Neural cell (in vitro differentiated cells): ENCODE measurements around the gene C1orf210. TPM values are rescaled to one million over a fixed set of nuclear protein-coding genes. Genes with fewer than 3 reads are reported as not detected.

Experiments
- H2AFZ ChIP-seq: fragments of 200-600, 300-800 bp; sonication (generic), shearing (Covaris generic); 2 replicates; pipeline ENCODE4 v1.6.0; 2014; ENCODE audit warnings: low read depth, mild to moderate bottlenecking, antibody characterized with exemption, low read length, moderate library complexity
- H3F3A ChIP-seq: fragments of 200-600 bp; shearing (Covaris generic); 2 replicates; pipeline ENCODE4 v1.6.1; 2016; ENCODE audit warnings: mild to moderate bottlenecking, moderate library complexity, mixed read lengths, antibody characterized with exemption, low read length; ENCODE audit not compliant: insufficient read depth, poor library complexity, severe bottlenecking
- H3K27ac ChIP-seq: fragments of 200-600, 300-800 bp; sonication (generic), shearing (Covaris generic); 2 replicates; pipeline ENCODE4 v1.5.1; 2014; ENCODE audit warnings: mild to moderate bottlenecking, low read length, moderate library complexity
- H3K27me3 ChIP-seq: fragments of 300-800, 200-600 bp; sonication (generic), shearing (Covaris generic); 2 replicates; pipeline ENCODE4 v1.6.0; 2014; ENCODE audit warnings: mild to moderate bottlenecking, low read depth, low read length, moderate library complexity; ENCODE audit not compliant: insufficient read depth
- H3K36me3 ChIP-seq: fragments of 300-800, 200-600 bp; sonication (generic), shearing (Covaris generic); 2 replicates; pipeline ENCODE4 v1.5.1; 2014; ENCODE audit warnings: mild to moderate bottlenecking, antibody characterized with exemption, low read length, moderate library complexity; ENCODE audit not compliant: insufficient read depth
- H3K4me2 ChIP-seq: fragments of 300-800, 200-600 bp; sonication (generic), shearing (Covaris generic); 2 replicates; pipeline ENCODE4 v1.6.0; 2014; ENCODE audit warnings: mild to moderate bottlenecking, low read length
- H3K4me3 ChIP-seq: fragments of 300-800, 200-600 bp; sonication (generic), shearing (Covaris generic); 2 replicates; pipeline ENCODE4 v1.5.1; 2014; ENCODE audit warnings: mild to moderate bottlenecking, low read length, moderate library complexity
- H3K79me2 ChIP-seq: fragments of 200-600 bp; shearing (Covaris generic); replicated peaks from 2 replicates; pipeline ENCODE4 v1.6.0; 2014; ENCODE audit warnings: mild to moderate bottlenecking, low read length, moderate library complexity; ENCODE audit not compliant: insufficient read depth
- H3K9ac ChIP-seq: fragments of 300-800, 200-600 bp; sonication (generic), shearing (Covaris generic); 2 replicates; pipeline ENCODE4 v1.6.1; 2016; ENCODE audit warnings: mild to moderate bottlenecking, low read length, mixed read lengths
- H3K9me2 ChIP-seq: fragments of 200-600 bp; shearing (Covaris generic); 2 replicates; pipeline ENCODE4 v1.6.1; 2016; ENCODE audit warnings: mild to moderate bottlenecking, low read length, mixed read lengths; ENCODE audit not compliant: insufficient read depth
- H3K9me3 ChIP-seq: fragments of 200-600, 300-800 bp; sonication (generic), shearing (Covaris generic); 2 replicates; pipeline ENCODE4 v1.6.1; 2016; ENCODE audit warnings: mild to moderate bottlenecking, mixed run types, low read length, moderate library complexity, mixed read lengths
- H4K20me1 ChIP-seq: fragments of 200-600 bp; shearing (Covaris generic); 2 replicates; pipeline ENCODE4 v1.6.1; 2016; ENCODE audit warnings: mild to moderate bottlenecking, mixed run types; ENCODE audit not compliant: insufficient read depth
- EP300 ChIP-seq: fragments of 450-650 bp; conservative IDR thresholded peaks from 2 replicates; pipeline ENCODE4 v1.6.1; 2014; ENCODE audit warnings: antibody characterized with exemption, mild to moderate bottlenecking, moderate library complexity; ENCODE audit not compliant: poor library complexity, severe bottlenecking
- EZH2 ChIP-seq: fragments of 200-600, 300-800 bp; shearing (Covaris generic), sonication (generic); IDR thresholded peaks from 2 replicates; pipeline ENCODE4 v1.6.1; 2014; ENCODE audit warnings: antibody characterized with exemption, low read length, borderline replicate concordance, mild to moderate bottlenecking; ENCODE audit not compliant: insufficient read depth, poor library complexity, severe bottlenecking
- MXI1 ChIP-seq: fragments of 450-650 bp; conservative IDR thresholded peaks from 2 replicates; pipeline ENCODE4 v1.6.1; 2014; ENCODE audit warnings: antibody characterized with exemption, mild to moderate bottlenecking; ENCODE audit not compliant: poor library complexity, severe bottlenecking
- POLR2AphosphoS5 ChIP-seq: IDR thresholded peaks from 2 replicates; pipeline ENCODE4 v1.6.1; 2012
- RAD21 ChIP-seq: fragments of 450-650 bp; conservative IDR thresholded peaks from 2 replicates; pipeline ENCODE4 v1.6.1; 2014; ENCODE audit warnings: antibody characterized with exemption, mild to moderate bottlenecking, moderate library complexity
- SMC3 ChIP-seq: fragments of 450-650 bp; conservative IDR thresholded peaks from 2 replicates; pipeline ENCODE4 v1.6.1; 2014; ENCODE audit warnings: antibody characterized with exemption, mild to moderate bottlenecking, moderate library complexity; ENCODE audit not compliant: poor library complexity
- TAF1 ChIP-seq: IDR thresholded peaks from 2 replicates; pipeline ENCODE4 v1.6.1; 2012; ENCODE audit warnings: low read depth
- polyA plus RNA-seq: library from polyadenylated mRNA; depleted of rRNA; stranded (reverse); fragments of >200 nt; gene quantifications from 2 replicates; pipeline ENCODE4 v1.2.3, GENCODE V29; 2014
- TF ChIP-seq, protein P1 (sequence below): IDR thresholded peaks from 2 replicates; pipeline ENCODE4 v1.6.1; 2012; ENCODE audit warnings: borderline replicate concordance
- TF ChIP-seq, protein P2 (sequence below): fragments of 450-650 bp; IDR thresholded peaks from 2 replicates; pipeline ENCODE4 v1.5.1; 2014; ENCODE audit warnings: antibody characterized with exemption, mild to moderate bottlenecking, moderate library complexity; ENCODE audit not compliant: poor library complexity, severe bottlenecking

Gene C1orf210
- polyA plus RNA-seq, 1 donor from 2014 or later: not detected

DNA sequence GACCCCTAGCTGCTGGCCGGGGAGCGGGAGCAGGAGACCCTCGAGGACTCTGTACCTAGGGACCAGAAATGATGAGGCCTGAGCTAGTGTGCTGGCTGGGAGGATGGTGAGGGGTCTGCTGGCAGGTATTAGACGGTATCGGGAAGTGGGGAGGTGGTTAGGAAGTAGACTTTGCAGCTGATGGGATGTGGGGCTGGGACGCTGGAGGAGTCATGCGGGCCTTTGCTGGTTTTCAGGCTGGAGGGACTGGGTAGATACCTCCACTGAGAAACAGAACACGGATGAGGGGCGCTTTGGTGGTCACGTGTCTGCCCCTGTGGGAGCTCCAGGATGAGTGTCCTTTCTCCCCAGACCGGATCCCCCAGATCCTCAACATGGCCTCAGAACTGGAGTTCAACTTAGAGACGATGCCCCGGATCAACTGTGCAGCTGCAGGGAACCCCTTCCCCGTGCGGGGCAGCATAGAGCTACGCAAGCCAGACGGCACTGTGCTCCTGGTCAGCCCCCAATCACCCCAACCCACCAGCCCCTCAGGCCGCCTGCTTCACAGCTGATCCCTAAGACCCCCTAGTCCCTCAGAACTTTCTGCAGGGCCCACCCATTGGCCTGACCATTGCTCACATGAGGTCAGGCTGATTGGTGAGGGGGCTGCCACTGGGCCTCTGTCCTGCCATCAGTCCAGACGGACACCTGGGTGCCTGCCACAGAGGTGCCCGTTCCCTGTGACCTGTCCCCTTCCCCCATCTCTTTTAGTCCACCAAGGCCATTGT lies 23.4 kb upstream of the C1orf210 start:
- Histone ChIP-seq H3K4me3 (no peak overlapping the region), H3K4me2 (no peak overlapping the region)
- TF ChIP-seq RAD21: no peak
- no peak for TF ChIP-seq MXI1
- TF ChIP-seq EZH2: no peak
- no peak for TF ChIP-seq TAF1
- no peak for TF ChIP-seq SMC3
- TF ChIP-seq, protein P1, sequence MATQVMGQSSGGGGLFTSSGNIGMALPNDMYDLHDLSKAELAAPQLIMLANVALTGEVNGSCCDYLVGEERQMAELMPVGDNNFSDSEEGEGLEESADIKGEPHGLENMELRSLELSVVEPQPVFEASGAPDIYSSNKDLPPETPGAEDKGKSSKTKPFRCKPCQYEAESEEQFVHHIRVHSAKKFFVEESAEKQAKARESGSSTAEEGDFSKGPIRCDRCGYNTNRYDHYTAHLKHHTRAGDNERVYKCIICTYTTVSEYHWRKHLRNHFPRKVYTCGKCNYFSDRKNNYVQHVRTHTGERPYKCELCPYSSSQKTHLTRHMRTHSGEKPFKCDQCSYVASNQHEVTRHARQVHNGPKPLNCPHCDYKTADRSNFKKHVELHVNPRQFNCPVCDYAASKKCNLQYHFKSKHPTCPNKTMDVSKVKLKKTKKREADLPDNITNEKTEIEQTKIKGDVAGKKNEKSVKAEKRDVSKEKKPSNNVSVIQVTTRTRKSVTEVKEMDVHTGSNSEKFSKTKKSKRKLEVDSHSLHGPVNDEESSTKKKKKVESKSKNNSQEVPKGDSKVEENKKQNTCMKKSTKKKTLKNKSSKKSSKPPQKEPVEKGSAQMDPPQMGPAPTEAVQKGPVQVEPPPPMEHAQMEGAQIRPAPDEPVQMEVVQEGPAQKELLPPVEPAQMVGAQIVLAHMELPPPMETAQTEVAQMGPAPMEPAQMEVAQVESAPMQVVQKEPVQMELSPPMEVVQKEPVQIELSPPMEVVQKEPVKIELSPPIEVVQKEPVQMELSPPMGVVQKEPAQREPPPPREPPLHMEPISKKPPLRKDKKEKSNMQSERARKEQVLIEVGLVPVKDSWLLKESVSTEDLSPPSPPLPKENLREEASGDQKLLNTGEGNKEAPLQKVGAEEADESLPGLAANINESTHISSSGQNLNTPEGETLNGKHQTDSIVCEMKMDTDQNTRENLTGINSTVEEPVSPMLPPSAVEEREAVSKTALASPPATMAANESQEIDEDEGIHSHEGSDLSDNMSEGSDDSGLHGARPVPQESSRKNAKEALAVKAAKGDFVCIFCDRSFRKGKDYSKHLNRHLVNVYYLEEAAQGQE: no peak
- TF ChIP-seq, protein P2, sequence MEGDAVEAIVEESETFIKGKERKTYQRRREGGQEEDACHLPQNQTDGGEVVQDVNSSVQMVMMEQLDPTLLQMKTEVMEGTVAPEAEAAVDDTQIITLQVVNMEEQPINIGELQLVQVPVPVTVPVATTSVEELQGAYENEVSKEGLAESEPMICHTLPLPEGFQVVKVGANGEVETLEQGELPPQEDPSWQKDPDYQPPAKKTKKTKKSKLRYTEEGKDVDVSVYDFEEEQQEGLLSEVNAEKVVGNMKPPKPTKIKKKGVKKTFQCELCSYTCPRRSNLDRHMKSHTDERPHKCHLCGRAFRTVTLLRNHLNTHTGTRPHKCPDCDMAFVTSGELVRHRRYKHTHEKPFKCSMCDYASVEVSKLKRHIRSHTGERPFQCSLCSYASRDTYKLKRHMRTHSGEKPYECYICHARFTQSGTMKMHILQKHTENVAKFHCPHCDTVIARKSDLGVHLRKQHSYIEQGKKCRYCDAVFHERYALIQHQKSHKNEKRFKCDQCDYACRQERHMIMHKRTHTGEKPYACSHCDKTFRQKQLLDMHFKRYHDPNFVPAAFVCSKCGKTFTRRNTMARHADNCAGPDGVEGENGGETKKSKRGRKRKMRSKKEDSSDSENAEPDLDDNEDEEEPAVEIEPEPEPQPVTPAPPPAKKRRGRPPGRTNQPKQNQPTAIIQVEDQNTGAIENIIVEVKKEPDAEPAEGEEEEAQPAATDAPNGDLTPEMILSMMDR: no peak
- no peak for TF ChIP-seq POLR2AphosphoS5
- no peak for TF ChIP-seq EP300

DNA sequence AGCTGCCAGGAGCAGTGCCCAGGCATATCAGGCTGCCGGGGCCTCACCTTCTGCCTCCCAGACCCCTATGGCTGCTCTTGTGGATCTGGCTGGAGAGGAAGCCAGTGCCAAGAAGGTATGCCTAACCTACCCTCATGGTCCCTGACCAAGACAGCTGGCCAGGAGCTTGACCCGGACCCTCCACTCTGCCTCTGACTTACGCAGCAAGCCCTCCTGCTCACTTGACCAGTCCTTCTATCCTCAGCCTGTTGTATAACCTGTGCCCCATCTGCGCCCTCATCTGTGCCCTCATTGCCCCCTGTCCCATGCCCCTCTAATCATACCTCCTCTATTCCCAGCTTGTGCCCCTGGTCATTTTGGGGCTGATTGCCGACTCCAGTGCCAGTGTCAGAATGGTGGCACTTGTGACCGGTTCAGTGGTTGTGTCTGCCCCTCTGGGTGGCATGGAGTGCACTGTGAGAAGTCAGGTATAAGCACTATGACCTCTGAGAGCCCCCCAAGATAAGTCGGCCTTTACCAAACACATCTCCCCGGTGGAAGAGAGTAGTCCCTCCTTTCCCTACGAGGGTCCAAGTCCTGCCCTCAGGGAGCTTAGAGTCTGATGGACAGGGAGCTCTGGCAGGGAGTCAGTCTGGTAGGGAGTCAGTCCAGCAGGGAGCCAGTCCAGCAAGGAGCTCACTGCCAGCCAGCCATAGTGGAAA lies 22.2 kb upstream of the C1orf210 start:
- no peak overlapping the region for H2AFZ ChIP-seq
- H3K27me3 ChIP-seq: no peaks in the 10 kb centered on the region
- H4K20me1 ChIP-seq: no peaks in the 10 kb centered on the region
- H3K36me3 ChIP-seq: no peaks in the 10 kb centered on the region
- H3K9me3 ChIP-seq: no peaks in the 10 kb centered on the region
- no peak overlapping the region for H3K4me2 ChIP-seq
- H3K79me2 ChIP-seq: no peaks in the 10 kb centered on the region
- no peak overlapping the region for H3K4me3 ChIP-seq
- H3K9ac ChIP-seq: no peak overlapping the region
- H3K9me2 ChIP-seq: no peaks in the 10 kb centered on the region
- H3K27ac ChIP-seq: no peak overlapping the region
- TF ChIP-seq POLR2AphosphoS5 (no peak), MXI1 (no peak), TAF1 (no peak), EZH2 (no peak), SMC3 (no peak), RAD21 (no peak), EP300 (no peak)
- no peaks in the 10 kb centered on the region for H3F3A ChIP-seq

More for the DNA sequence above, 23.4 kb upstream of the C1orf210 start:
- no peaks in the 10 kb centered on the region for H3K27me3 ChIP-seq
- H4K20me1 ChIP-seq: no peaks in the 10 kb centered on the region
- no peaks in the 10 kb centered on the region for H3K79me2 ChIP-seq
- no peaks in the 10 kb centered on the region for H3K36me3 ChIP-seq
- H3K9ac ChIP-seq: no peak overlapping the region
- no peaks in the 10 kb centered on the region for H3K9me3 ChIP-seq
- no peaks in the 10 kb centered on the region for H3F3A ChIP-seq
- no peak overlapping the region for H3K27ac ChIP-seq
- no peak overlapping the region for H2AFZ ChIP-seq
- no peaks in the 10 kb centered on the region for H3K9me2 ChIP-seq
